ENCODE measurements around the gene IL11.

Gene IL11

GRCh38 chr19:55377356-55378131 is 7.3 kb upstream of the IL11 start:
- H3K4me3 ChIP-seq (replicated peaks; ENCODE audit: low read depth, low read length) = no peak overlapping the region
- TF ChIP-seq CTCF (IDR thresholded peaks at IDR 0.05; ENCODE audit: low read depth, low read length, missing control alignments) = no peak
- no peak for DNase-seq (ENCODE audit: extremely low read depth, low read depth)

- no peak within 1 kb of the TSS for H3K4me3 ChIP-seq (replicated peaks; ENCODE audit: low read depth, low read length)
- no peak for TF ChIP-seq CTCF (IDR thresholded peaks at IDR 0.05; ENCODE audit: low read depth, low read length, missing control alignments)
- no peak for DNase-seq (ENCODE audit: extremely low read depth, low read depth)
Measured at GRCh38 chr19:55376241-55376933, 6.1 kb upstream of the IL11 start, which contains the start of gene TMEM190. Gene TMEM190 (plus strand): TSS chr19:55376826. CDS start chr19:55376854, 28 bp downstream.

- no peak for DNase-seq (ENCODE audit: extremely low read depth, low read depth)
- no peak for TF ChIP-seq CTCF (IDR thresholded peaks at IDR 0.05; ENCODE audit: low read depth, low read length, missing control alignments)
- no peak overlapping the region for H3K4me3 ChIP-seq (replicated peaks; ENCODE audit: low read depth, low read length)
Measured at GRCh38 chr19:55373993-55374757, 3.9 kb upstream of the IL11 start.

- DNase-seq (ENCODE audit: extremely low read depth, low read depth) = no peak
- no peak overlapping the region for H3K4me3 ChIP-seq (replicated peaks; ENCODE audit: low read depth, low read length)
- TF ChIP-seq CTCF (IDR thresholded peaks at IDR 0.05; ENCODE audit: low read depth, low read length, missing control alignments) = no peak
Measured at GRCh38 chr19:55373306-55373992, 3.2 kb upstream of the IL11 start.

- DNase-seq (ENCODE audit: extremely low read depth, low read depth) = no peak
- H3K4me3 ChIP-seq (replicated peaks; ENCODE audit: low read depth, low read length) = no peak overlapping the region
- TF ChIP-seq CTCF (IDR thresholded peaks at IDR 0.05; ENCODE audit: low read depth, low read length, missing control alignments) = no peak
Measured at GRCh38 chr19:55372316-55373081, 2.2 kb upstream of the IL11 start.
